GM21526 (cell line): ENCODE measurements around the gene CCDC18.
"Not testable (repeated sequence)": the region's sequence is repeated elsewhere in the genome, so short reads cannot be mapped to it uniquely, and the experiment has no call there.

ENCODE experiments used
- ATAC-seq: cut with Tn5 transposase; IDR thresholded peaks from one replicate; pipeline ENCODE4 v1.9.1; 2021; ENCODE audit warnings: moderate library complexity; ENCODE audit not compliant: unreplicated experiment, low FRiP score

CCDC18 gene

GRCh38 chr1:93170141-93170678 lies 10.3 kb upstream of the CCDC18 start:
- ATAC-seq, result not testable (repeated sequence)

GRCh38 chr1:93171549-93172034 lies 8.9 kb upstream of the CCDC18 start:
- ATAC-seq, result no peak

GRCh38 chr1:93172778-93173177 lies 7.7 kb upstream of the CCDC18 start:
- no peak for ATAC-seq

GRCh38 chr1:93174638-93175037 lies 5.9 kb upstream of the CCDC18 start:
- ATAC-seq, result not testable (repeated sequence)

GRCh38 chr1:93177991-93178390 lies 2.5 kb upstream of the CCDC18 start:
- ATAC-seq, result no peak

- ATAC-seq, result no peak
Observed at GRCh38 chr1:93178418-93178817, 2.1 kb upstream of the CCDC18 start.

- peak; percentile 79 for ATAC-seq
Observed at GRCh38 chr1:93179886-93180722, 420 bp upstream of the CCDC18 start, which contains the start of gene TMED5. Gene TMED5, minus strand, starts transcription at chr1:93180413. Its CDS starts 171 bp downstream, at chr1:93180242.

GRCh38 chr1:93186667-93187066 lies 6.1 kb downstream of the CCDC18 start:
- ATAC-seq, result no peak

- no peak for ATAC-seq
Observed at GRCh38 chr1:93190432-93190831, 9.9 kb downstream of the CCDC18 start.

GRCh38 chr1:93194231-93194990 lies 13.9 kb downstream of the CCDC18 start:
- no peak for ATAC-seq

GRCh38 chr1:93196591-93196990 lies 16.1 kb downstream of the CCDC18 start:
- no peak for ATAC-seq

- ATAC-seq, result no peak
Observed at GRCh38 chr1:93199150-93199549, 18.6 kb downstream of the CCDC18 start.

GRCh38 chr1:93200086-93200620 lies 19.6 kb downstream of the CCDC18 start:
- ATAC-seq, result no peak

GRCh38 chr1:93200714-93201113 lies 20.2 kb downstream of the CCDC18 start:
- no peak for ATAC-seq

GRCh38 chr1:93205892-93206566 lies 25.5 kb downstream of the CCDC18 start:
- no peak for ATAC-seq

GRCh38 chr1:93206567-93206954 lies 26.0 kb downstream of the CCDC18 start:
- no peak for ATAC-seq

GRCh38 chr1:93207211-93207610 lies 26.7 kb downstream of the CCDC18 start:
- no peak for ATAC-seq

GRCh38 chr1:93215322-93215721 lies 34.8 kb downstream of the CCDC18 start:
- ATAC-seq, result no peak

GRCh38 chr1:93219443-93219842 lies 38.9 kb downstream of the CCDC18 start:
- ATAC-seq, result no peak

GRCh38 chr1:93220716-93221115 lies 40.2 kb downstream of the CCDC18 start:
- ATAC-seq, result not testable (repeated sequence)
